CD4-positive, alpha-beta T cell treated with Interleukin-15 for 1 hour (primary cell): ENCODE measurements around the gene PLA2G4D.

ENCODE experiments used
- DNase-seq: peaks from one replicate; pipeline ENCODE4 v3.0.0-alpha.2; 2020

PLA2G4D gene

DNA sequence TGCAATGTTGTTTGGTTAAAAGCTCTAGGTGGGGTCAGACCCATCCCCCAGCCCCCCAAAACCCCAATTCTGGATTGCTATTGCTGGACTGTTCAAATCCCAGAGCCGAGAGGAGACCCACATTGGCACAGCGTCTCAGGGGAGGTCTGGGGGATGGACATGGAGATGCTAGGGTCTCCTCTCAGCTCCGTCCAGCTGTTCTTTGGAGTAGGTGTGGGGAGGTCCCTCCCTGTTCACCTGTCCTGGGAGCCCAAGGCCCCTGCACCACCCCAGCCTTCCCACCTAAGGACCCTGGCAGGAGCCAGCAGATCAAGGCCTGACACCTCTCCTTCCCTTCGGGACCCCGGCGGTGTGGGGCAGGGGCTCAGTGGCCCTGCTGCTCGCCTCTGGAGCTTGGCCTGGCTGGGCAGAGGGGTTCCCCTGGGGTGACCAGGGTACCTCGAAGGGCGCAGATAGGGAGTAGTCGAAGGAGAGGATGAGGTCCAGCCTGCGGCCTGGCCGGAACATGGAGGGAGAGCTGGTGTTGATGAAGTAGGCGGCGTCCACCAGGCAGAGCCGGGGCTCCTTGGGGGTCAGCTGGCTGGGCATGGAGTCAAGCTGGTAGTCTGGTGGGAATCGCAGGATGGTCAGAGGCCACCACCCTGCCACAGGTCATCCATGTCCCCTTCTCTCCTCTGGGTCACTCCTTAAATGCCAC lies 23.9 kb downstream of the PLA2G4D start:
- no peak for DNase-seq

DNA sequence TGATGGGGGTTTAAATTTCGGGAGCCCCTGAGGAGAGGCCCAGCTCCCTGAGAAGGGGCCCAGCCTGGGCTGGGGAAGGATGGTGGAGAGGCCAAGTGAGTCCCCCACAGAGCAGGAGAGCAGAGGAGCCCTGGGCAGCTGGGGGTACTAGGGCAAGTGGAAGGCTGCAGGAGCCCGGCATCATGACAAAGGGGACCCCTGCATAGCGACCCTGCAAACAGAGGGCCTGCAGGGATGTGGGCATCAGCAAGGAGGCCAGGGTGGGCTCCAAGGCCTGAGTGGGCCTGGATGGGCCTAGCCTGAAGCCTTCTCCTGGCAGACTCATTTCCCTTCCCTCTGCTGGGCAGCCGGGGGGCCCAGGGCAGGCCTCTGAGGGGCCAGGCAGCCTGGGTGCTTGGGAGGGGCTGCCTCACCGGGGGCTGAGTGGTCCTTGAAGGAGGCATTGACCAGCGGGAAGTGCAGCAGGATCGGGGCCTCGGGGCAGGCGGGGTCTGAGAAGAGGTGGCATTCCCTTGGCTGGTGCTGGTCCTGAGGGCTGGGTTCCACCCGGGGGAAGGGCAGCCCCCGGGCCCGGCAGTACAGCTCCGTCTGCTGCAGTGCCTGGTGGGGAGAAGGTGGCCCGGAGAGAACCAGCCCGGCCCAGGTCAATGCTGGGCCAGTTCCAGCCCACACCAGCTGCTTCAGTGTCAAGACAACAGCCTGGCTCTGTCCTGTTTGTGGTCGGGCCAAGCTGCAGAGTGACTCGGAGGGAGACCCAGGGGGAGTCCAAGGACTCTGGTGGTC lies 24.7 kb downstream of the PLA2G4D start:
- no peak for DNase-seq

DNA sequence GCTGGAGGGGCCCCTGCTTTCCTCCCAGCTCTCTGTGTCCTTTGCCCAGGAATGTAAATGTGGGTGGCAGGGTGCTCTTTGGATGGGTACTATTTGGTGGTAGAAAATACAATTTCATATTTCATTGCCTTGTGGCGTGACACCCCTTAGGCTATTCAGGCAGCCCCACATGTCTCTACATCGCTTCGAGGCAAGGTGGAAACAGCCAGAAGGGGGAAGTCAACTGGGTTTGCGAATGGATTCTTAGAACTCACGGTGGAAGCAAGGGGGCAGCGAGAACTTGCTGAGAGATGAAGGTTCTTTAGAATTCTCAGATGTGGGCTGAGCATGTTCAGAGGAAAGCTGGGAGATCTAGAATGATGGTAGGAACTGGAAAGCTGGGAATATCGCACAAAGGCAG lies 25.3 kb downstream of the PLA2G4D start:
- DNase-seq: no peak

DNA sequence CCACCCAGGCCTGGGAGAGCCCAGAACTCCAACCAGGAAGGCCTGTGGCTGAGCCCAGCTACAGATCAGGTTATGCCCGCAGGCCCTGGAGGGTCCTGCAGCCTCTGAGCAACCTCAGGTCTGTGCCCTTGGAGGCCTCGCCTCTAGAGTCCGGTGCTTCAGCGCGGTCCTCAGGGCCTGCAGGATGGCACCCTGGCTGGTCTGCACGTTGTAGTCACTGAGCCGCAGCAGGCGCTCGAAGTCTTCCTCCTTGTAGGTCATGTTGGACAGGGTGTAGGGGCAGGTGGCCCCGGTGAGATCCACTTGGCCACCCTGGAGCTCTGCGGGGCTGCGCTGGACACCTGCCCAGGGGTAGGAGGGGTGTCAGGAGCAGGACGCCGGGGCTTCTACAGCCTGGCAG lies 25.8 kb downstream of the PLA2G4D start:
- no peak for DNase-seq

DNA sequence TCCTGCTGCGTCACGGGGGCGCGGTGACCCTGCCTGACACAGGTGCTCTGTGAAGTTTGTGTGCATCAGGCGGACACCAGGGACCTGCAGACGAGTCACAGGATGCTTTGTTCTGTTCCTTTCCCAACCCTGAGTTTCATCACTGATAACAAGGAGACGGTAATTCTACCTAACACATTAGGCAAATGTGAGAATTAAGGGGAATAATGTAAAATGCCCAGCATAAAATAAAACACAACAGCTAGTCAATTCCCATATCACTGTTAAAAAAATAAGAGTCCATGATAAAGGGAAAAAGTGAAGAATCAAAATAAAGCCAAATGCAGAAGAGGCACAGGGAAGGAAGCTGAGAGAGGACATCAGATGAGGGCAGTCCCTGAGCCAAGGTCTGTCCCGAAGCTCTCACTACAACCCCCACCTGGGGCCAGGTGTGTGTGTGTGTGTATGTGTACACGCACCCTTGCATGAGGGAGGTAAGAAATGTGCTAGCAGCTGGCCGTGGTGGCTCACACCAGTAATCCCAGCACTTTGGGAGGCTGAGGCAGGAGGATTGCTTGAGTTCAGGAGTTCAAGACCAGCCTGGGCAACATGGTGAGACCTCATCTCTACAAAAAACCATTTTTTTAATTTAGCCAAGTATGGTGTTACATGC lies 27.5 kb downstream of the PLA2G4D start:
- DNase-seq: no peak

DNA sequence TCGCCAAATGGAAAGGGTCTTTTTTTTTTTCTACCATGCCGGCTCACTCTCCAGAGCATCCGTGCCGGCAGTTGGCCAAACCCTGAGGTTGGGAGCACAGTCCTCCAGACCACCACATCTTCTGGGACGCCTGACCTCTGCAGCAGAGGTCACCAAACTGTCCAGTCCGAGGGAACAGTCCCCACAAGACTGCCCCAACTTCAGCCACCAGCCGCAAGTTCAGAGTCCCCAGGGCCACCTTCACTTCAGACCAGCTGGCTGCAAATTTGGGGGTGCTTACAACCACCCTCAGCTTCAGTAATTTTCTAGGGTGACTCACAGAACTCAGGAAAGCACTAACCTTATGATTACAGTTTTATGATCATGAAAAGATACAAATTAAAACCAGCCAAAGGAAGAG lies 28.9 kb downstream of the PLA2G4D start:
- no peak for DNase-seq

DNA sequence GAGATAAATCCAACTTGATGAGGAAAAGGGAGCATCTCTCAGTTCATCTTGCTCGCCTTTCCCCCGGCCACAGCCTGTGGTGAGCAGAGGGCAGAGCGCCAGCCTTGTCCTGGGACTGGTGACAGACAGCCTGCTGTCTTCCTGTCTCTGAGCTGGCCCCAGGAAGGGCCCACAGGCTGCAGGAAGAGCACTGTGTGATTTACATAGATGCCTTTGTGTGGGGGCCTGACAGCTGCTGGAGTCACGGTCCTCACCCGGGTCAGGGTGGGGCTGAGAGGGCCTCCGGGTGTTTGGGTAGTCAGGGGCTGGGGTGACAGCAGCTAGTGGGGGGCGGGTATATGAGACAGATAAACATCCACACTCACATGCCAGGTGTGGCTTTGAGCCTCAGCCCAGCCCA lies 29.3 kb downstream of the PLA2G4D start:
- no peak for DNase-seq

DNA sequence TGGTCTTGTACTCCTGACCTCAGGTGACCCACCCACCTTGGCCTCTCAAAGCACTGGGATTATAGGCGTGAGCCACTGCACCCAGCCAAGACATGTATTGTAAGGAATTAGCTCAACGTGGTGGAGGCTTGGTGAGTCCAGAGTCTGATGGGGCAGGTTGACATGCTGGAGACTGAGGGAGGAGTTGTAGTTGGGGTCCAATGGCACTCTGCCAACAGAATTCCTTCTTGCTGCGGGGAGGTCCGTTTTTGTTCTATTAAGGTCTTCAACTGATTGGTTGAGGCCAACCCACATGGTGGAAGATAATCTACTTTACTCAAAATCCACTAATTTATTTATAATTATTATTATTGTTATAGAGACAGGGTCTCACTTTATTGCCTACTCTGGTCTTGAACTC lies 30.1 kb downstream of the PLA2G4D start:
- no peak for DNase-seq

DNA sequence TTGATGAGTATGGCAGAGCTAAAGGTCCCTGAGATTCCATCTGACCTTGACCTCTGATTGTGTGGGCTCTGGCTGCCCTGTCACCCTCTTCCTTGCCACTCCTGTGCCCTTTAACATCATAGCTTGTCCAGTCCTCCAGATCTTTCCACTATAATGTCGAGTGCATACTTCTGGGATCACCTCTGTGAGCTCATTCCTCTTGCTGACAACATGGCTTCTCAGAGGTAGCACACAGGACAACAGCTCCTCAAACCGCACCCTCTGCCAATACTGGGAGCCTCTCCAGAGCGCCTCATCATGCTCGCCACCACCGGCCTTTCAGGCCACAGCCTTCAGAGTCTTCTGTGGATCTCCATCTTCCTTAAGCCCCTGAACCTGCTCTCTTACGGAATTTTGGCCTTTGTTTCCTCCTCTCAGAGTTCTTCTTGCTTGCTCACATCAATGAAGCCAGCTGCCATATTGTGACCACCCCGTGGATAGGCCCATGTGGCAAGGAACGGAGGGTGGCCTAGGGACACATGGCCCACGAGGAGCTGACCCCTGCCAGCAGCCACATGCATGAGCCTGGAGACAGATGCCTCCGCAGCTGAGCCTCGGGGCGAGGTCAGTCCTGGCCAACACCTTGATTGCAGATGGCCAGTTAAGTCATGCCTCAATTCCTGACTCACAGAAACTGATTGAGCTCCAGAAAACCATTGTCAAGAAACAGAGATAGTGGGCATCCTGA lies 31.1 kb downstream of the PLA2G4D start:
- no peak for DNase-seq

DNA sequence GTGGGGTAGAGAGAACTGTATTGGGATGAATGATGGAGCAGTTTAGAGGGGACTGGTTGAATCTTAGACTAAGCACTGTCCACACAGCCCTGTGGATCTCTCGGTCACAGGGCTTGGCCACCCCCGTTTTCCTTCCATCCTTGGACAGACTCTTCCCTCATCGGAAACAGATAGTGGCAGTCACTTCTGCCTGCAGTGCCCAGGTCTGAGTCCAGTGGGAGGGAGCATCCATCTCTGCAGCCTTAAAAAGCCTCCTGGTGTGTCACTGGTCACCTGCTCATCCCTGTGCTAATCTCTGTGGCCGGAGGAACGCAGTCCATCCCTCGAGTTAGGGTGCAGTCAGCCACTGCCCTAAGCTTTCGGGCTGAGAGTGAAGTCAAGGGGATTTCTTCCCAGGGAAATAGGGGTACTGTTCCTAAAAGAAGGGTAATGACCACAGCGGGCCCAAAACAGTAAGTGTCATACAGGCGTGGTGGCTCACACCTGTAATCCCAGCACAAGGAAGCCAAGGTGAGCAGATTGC lies 32.0 kb downstream of the PLA2G4D start:
- DNase-seq: no peak

DNA sequence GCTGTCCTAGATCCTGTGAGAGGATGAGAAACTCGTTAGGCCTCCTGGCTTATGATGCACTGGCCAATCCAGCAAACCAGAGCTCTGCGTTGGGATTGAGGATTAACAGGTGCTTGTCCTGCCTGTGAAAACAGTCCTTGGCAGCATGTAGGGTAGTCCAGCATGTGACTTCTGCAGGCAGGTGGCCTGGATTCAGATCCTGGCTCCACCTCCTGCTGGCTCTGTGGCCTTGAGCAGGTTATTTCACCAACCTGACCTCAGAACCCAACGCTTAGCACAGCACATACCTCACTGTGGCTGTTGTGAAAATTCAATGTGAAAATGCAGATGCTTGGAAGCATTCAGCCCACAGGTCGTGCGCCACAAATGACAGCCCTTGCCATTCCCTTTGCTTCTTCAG lies 33.6 kb downstream of the PLA2G4D start:
- no peak for DNase-seq

DNA sequence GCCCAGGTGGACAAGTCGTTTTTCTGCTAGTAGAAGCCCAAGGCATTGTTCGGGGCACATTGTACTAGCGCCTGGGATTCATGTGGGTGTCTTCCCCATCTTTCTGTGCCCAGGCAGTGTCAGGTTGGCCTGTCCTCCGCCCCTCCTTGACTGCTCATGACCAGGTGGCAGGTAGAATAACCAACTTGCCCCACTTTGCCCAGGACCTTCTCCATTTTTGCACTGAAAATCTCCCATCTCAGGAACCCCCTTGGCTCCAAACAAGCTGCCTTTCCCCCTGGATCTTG lies 33.9 kb downstream of the PLA2G4D start:
- no peak for DNase-seq

DNA sequence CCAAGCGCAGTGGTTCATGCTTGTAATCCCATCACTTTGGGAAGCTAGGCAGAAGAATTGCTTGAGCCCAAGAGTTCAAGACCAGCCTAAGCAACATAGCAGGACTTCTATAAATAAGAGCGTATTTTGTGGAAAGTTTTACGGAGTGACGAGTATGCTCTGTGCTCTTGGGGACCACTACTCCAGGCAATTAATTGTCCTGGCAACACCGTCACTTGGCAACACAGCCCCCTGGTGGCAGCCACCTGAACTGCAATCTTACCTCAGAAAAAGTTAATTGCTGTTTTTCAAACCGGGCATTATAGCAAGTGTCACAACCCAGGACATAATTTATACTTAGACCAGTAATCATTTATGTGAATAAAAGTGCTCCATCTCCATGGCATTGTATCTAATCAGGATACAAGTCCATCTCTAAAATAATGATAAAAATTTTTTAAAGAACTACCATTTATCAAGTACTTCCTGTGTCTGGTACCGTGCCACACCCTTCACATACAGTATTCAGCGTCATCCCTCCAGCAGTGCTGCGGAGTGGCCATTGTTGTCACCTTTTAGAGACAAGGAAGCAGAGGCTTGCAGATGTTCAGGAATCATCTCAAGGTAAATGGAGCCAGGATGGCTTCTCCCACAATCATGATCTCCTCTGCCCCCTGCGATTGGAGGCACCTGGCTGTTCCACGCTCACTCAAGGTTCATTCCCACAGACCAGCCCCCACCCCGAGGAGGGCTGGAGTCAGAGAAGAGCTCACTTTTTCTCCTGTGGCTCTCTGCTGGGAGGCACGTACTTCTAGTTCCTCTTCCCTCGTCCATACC lies 34.5 kb downstream of the PLA2G4D start:
- peak; percentile 43 for DNase-seq

DNA sequence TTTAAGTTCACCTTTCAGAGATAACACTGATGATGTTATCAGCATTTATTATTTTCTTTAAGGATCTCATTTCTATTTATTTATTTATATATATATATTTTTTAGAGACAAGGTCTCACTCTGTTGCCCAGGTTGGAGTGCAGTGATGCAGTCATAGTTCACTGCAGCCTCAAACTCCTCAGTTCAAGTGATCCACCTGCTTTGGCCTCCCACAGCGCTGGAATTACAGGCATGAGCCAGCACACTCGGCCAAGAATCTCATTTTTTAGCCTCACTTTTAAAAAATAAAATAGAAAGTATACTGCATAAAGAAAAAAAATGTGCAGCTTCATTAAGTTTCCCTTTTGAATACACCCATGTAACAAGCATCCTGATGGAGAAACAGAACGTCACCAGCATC lies 35.6 kb downstream of the PLA2G4D start:
- no peak for DNase-seq

DNA sequence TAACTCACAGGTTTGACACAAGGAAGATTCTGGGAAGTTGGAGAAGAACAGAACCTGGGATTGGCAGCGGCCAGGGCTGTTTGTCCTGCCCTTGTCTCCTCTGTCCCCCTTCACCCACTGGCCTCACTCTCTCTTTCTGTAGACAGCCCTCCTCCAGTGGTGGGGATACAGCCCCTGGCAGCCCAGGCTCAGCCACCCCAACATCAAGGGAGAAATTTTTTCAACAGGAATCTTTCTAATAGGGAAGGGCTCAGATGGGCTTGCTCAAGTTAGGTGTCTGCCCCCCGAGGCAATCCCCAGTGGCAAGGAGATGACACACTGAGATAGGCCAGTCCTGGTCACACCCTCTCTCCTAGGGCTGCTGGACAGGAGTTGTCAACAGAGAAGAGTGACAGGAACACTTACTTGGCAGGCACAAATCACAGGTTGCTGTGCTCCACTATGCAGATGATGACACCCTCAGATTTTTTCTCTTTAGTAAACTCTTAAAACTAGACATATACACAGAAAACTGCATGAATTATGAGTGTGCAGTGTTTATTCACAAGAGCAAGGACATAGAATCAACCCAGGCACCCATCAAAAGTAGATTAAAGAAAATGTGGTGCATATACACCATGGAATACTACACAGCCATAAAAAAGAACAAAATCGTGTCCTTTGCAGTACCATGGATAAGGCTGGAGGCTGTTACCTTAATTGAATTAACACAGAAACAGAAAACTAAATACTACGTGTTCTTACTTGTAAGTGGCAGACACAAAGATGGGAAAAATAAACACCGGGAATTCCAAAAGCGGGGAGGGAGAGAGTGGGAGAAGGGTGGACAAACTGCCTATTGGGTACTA lies 36.3 kb downstream of the PLA2G4D start:
- DNase-seq: no peak

DNA sequence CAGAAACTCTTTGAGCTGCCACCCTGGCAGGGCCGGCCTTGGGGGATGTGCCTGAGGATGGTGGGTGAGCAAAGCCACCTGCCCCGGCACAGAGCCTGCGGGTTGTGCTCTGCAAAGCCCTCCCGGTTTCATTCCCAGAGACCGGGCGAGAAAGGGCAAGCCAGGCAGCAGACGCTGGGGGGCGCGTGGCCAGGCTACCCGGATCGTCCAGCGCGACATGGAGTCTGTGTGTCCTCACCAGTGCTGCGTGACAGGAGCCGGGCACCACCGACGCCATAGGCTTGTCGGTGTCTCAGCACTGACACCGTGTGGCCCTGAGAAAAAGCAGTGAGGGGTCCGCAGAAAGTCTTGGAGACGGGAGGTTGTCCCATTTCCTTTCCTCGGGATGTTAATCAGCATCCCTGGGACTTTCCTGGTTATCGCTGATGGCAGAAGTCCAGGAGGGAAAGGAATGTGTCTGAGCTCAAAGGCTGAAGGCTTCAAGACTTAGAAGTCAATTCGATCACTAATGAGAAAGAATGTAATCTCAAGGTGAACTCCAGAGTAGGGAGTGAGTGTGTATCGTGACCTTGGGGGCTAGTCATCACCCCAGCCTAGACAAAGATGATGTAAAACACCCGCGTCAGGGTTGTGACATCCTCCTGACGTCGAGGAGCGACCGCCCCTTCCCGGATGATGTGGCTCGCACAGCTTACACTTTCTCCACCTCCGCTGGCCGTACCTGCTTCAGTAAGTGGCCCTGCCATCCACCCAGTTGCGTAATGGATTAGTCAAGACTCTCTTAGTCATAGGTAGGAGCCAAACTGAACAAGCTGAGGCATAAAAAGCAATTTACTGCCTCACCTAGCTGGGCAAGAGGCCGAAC lies 37.2 kb downstream of the PLA2G4D start:
- peak; percentile 79 for DNase-seq

DNA sequence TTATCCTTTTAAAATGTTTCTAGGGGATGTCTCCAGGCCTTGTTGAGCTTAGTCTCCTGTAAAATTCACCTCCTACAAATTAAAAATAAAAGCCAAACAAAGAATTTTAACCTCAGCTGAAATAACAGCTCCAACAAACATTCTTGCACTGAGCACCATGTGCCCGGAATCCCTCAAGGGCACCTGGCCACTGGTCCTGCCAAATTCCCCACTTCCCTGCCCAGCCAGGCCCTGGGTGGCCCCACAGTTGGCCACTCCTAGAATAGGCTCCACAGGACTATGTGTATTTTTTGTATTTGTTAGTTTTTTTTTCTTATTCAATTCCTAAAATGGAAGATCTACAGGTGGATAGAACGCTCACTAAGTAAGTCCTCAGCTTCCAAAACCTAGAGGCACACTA lies 40.4 kb downstream of the PLA2G4D start:
- DNase-seq: no peak

DNA sequence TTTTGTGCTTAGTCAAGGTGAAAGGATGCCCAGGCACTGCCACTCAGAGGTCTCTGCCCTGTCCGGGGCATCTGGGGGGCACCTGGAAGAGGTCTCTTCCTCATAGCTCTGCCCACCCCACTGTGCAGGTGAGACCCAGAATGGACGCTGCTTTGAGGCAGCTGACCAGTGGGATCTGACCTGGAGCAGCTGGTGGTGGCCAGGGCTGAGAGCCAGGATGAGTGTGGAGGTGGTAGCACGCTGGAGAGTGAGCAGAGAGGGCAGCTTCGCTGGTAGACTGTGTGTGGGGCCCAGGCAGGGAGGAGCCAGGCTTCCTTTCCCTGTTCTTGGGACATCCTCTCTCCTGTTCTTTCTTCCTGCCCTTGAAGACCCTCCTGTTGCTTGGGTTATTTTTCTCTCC lies 41.4 kb downstream of the PLA2G4D start:
- no peak for DNase-seq

DNA sequence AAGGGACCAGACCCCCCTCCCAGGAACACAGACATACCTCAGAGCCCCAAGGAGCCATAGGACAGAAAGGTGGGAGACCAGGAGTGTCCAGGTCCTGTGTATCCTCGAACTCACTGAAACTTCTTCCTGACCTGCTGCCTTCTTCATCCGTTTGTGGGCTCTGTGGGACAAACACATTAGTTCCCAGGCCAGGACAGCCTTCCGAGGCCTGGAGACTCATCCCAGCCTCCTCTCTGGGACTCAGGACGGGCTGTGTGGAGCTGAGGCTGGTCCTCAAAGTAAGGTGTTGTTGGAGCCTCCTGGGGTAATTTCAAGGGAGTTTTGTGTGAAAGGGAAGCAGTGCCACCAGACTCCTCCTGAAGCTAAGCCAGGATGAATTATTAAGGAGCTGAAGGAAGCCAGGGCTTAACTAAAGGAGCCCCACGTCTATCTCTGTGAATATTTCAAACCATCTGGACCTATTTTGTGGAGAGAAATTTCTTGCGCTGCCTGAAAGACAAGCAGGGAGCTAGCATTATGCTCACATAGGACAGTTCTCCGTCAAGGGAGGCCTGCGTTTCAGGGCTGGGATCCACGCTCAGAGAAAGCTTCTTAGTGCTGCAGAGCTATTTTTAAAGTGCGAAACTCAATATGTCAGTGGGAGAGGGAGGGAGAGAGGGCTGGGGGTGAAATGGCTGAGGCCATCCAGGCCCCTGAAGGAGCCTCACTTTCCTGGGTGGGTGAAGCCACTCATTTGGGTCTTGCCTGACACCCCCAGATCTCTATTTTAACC lies 43.7 kb downstream of the PLA2G4D start:
- no peak for DNase-seq

DNA sequence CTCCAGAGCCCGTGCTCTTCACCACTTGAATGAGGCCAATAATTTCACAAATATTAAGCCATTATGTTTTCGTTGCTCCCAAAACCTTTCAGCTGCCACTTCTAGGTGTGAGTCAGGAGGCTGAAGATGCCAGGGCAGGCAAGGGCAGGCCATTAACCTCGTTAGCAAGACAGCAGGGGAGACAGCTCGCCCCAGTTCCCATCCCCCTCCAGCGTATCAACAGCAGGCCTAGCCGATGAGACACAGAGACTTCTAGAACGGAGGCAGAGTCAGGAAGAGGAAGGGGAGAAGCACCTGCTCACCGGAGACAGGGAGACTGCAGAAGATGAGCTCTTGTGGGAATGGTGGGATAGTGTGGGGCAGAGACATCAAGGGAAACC lies 45.6 kb downstream of the PLA2G4D start:
- DNase-seq: no peak
